SU-DHL-6 (cell line): Measurements from ENCODE around the gene HTR2C.

Experiments
- H2AFZ ChIP-seq: fragments of 200-600 bp; sonication (generic); 2 replicates; pipeline ENCODE4 v1.6.1; 2014; ENCODE audit warnings: low read depth, mild to moderate bottlenecking, moderate library complexity, mixed read lengths, antibody characterized with exemption, low read length; ENCODE audit not compliant: severe bottlenecking
- H3F3A ChIP-seq: fragments of 200-600 bp; shearing (Covaris generic); 2 replicates; pipeline ENCODE4 v1.6.0; 2016; ENCODE audit warnings: antibody characterized with exemption, mild to moderate bottlenecking; ENCODE audit not compliant: insufficient read depth
- H3K27ac ChIP-seq: fragments of 200-600 bp; sonication (generic); 2 replicates; pipeline ENCODE4 v1.5.1; 2016; ENCODE audit warnings: low read depth, mild to moderate bottlenecking, low read length, moderate library complexity, mixed read lengths
- H3K27me3 ChIP-seq: fragments of 200-600 bp; sonication (generic), shearing (Covaris generic); 2 replicates; pipeline ENCODE4 v1.6.0; 2014; ENCODE audit warnings: mild to moderate bottlenecking, low read length
- H3K36me3 ChIP-seq: fragments of 200-600 bp; sonication (generic); 2 replicates; pipeline ENCODE4 v1.6.1; 2014; ENCODE audit warnings: mild to moderate bottlenecking, low read length, mixed read lengths
- H3K4me2 ChIP-seq: fragments of 300-600, 200-600 bp; shearing (Covaris generic), sonication (generic); 2 replicates; pipeline ENCODE4 v1.6.0; 2014; ENCODE audit warnings: low read length, low read depth, mild to moderate bottlenecking; ENCODE audit not compliant: poor library complexity, severe bottlenecking
- H3K4me3 ChIP-seq: fragments of 200-600 bp; sonication (generic); 2 replicates; pipeline ENCODE4 v1.5.1; 2014; ENCODE audit warnings: antibody characterized with exemption, low read length, mild to moderate bottlenecking, mixed read lengths; ENCODE audit not compliant: insufficient read depth, poor library complexity, severe bottlenecking
- H3K79me2 ChIP-seq: fragments of 200-600 bp; sonication (generic); 2 replicates; pipeline ENCODE4 v1.6.1; 2014; ENCODE audit warnings: mild to moderate bottlenecking, low read length, moderate library complexity; ENCODE audit not compliant: insufficient read depth
- H3K9ac ChIP-seq: fragments of 200-600 bp; sonication (generic); 2 replicates; pipeline ENCODE4 v1.7.0; 2014; ENCODE audit warnings: mild to moderate bottlenecking, low read length
- H3K9me2 ChIP-seq: fragments of 200-600 bp; sonication (generic); replicated peaks from 2 replicates; pipeline ENCODE4 v1.6.1; 2014; ENCODE audit warnings: low read length; ENCODE audit not compliant: insufficient read depth
- H3K9me3 ChIP-seq: fragments of 200-600 bp; sonication (generic); 2 replicates; pipeline ENCODE4 v1.6.1; 2014; ENCODE audit warnings: low read length, mixed read lengths; ENCODE audit not compliant: insufficient read depth
- H4K20me1 ChIP-seq: fragments of 200-600 bp; sonication (generic); 2 replicates; pipeline ENCODE4 v1.6.1; 2014; ENCODE audit warnings: low read depth, mild to moderate bottlenecking, antibody characterized with exemption, low read length, moderate library complexity, mixed read lengths
- EZH2phosphoT487 ChIP-seq: fragments of 200-600 bp; sonication (generic), shearing (Covaris generic); conservative IDR thresholded peaks from 2 replicates; pipeline ENCODE4 v1.6.1; 2018; ENCODE audit warnings: mild to moderate bottlenecking, antibody characterized with exemption, low read length, moderate library complexity, mixed read lengths
- TF ChIP-seq, protein P1 (sequence below): fragments of 200-600 bp; sonication (generic); IDR thresholded peaks from one replicate; pipeline ENCODE4 v1.5.1; 2017; ENCODE audit warnings: antibody characterized with exemption, mild to moderate bottlenecking, low read length, moderate library complexity; ENCODE audit not compliant: insufficient read depth, poor library complexity, severe bottlenecking

HTR2C gene

DNA sequence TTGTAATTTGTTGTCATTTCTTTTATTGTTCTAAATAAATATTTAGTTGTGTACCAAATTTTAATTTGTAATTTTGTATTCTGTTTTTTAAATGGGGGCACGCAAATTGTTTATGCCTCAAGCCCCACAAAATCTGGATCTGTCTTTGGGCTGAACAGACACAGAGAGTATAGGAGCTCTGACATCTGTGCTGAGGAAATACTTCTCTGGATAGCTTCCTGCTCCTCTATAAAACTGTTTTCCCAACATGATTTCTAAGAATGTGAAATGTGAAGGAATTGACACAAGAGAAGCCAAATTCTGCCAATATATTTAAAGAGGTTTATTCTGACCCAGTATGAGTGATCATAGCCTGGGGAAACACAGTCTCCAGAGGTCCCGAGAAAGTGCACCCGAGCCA lies 340.5 kb downstream of the HTR2C start:
- H3K4me3 ChIP-seq, result no peak overlapping the region
- H3K27ac ChIP-seq, result no peak overlapping the region
- no peaks in the 10 kb centered on the region for H3F3A ChIP-seq
- no peaks in the 10 kb centered on the region for H3K9me3 ChIP-seq
- no peaks in the 10 kb centered on the region for H3K79me2 ChIP-seq
- H3K9ac ChIP-seq, result no peak overlapping the region
- no peaks in the 10 kb centered on the region for H3K27me3 ChIP-seq
- H2AFZ ChIP-seq, result no peak overlapping the region
- no peaks in the 10 kb centered on the region for H3K36me3 ChIP-seq
- H3K4me2 ChIP-seq, result no peak overlapping the region
- TF ChIP-seq EZH2phosphoT487, result no peak
- TF ChIP-seq, protein P1, sequence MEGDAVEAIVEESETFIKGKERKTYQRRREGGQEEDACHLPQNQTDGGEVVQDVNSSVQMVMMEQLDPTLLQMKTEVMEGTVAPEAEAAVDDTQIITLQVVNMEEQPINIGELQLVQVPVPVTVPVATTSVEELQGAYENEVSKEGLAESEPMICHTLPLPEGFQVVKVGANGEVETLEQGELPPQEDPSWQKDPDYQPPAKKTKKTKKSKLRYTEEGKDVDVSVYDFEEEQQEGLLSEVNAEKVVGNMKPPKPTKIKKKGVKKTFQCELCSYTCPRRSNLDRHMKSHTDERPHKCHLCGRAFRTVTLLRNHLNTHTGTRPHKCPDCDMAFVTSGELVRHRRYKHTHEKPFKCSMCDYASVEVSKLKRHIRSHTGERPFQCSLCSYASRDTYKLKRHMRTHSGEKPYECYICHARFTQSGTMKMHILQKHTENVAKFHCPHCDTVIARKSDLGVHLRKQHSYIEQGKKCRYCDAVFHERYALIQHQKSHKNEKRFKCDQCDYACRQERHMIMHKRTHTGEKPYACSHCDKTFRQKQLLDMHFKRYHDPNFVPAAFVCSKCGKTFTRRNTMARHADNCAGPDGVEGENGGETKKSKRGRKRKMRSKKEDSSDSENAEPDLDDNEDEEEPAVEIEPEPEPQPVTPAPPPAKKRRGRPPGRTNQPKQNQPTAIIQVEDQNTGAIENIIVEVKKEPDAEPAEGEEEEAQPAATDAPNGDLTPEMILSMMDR, result no peak
- H4K20me1 ChIP-seq, result no peaks in the 10 kb centered on the region
- no peaks in the 10 kb centered on the region for H3K9me2 ChIP-seq

DNA sequence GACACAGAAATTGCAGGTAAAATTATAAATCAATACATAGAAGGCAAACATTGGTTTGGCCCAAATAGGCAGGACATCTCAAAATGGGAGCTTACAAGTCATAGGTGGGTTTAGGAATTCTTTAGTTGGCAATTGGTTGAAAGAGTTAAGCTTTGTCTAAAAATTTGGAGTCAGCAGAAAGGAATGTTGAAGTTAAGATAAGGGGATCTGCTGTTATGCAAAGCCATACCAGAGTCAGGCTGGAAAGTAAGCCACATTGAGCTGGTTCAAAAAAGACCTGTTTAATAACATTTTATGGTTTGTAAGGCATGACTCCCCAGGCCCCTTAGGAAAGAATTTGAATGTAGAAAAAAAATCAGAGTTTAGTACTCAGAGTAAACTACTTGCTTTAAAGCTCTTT lies 341.0 kb downstream of the HTR2C start:
- Histone ChIP-seq H3F3A (no peaks in the 10 kb centered on the region), H3K27me3 (no peaks in the 10 kb centered on the region), H3K9me2 (no peaks in the 10 kb centered on the region), H3K9me3 (no peaks in the 10 kb centered on the region), H3K4me3 (no peak overlapping the region), H3K4me2 (no peak overlapping the region), H3K79me2 (no peaks in the 10 kb centered on the region), H3K36me3 (no peaks in the 10 kb centered on the region), H2AFZ (no peak overlapping the region), H3K9ac (no peak overlapping the region), H4K20me1 (no peaks in the 10 kb centered on the region), H3K27ac (no peak overlapping the region)
- TF ChIP-seq, protein P1, result no peak
- TF ChIP-seq EZH2phosphoT487, result no peak

GRCh38 chrX:114930227-114930626 lies 346.3 kb downstream of the HTR2C start:
- Histone ChIP-seq H3K27ac (no peak overlapping the region), H3K27me3 (no peaks in the 10 kb centered on the region), H3K4me2 (no peak overlapping the region), H3K9me2 (no peaks in the 10 kb centered on the region), H3K36me3 (no peaks in the 10 kb centered on the region), H3K79me2 (no peaks in the 10 kb centered on the region), H3K9ac (no peak overlapping the region), H3K9me3 (no peaks in the 10 kb centered on the region), H4K20me1 (no peaks in the 10 kb centered on the region), H2AFZ (no peak overlapping the region), H3F3A (no peaks in the 10 kb centered on the region), H3K4me3 (no peak overlapping the region)
- no peak for TF ChIP-seq EZH2phosphoT487
- TF ChIP-seq, protein P1, result no peak
